Activated CD4-positive, alpha-beta T cell treated with anti-CD3 and anti-CD28 coated beads, Interleukin-2, Interleukin-6, amounts not matched to agents 100 ng/mL and 50 ng/mL, durations not matched to agents 16 hours and 8 hours (primary cell): ENCODE results near the gene DCST1.
A peak's percentile ranks its signal among the peaks of the same experiment; 100 is the strongest.

Source experiments
- DNase-seq: peaks from one replicate; pipeline ENCODE4 v3.0.0-alpha.2; 2020

Gene DCST1

DNA sequence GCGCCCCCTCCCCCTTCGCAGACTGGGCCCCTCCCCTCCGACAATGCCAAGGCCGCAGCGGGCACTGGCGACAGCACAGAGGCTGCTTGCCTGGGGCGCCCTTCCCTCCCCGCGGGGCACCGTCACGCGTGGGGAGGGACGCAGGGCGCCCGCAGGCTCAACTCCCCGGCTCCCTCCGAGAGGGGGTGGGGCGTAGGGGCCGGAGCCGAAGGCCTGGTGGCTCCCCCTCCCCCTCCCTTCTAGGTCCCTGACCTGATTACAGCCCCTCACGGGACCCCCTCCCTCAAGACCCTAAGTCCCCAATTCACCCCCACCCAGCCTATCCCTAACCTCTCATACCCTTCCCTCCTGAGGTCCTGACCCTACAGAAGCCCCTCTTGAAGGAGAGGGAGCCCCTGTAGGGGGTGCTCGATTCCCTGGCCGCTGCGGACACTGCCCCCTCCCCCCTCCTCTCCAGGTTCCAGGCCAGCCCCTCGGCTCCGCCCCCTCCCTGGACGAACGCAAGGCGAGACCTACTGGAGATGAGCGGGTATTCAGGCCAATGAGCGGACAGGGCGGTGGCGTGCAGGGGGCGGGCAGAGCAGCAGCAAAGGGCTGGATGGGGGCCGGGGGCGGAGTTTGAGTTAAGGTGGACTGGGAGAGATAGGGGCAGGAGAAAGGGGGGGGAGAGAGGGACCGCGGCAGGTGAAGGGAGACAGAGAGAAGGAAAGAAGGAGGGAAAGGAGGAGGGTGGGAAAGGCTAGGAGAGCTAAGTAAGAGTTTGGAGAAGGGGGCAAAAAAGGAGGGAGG is 31.8 kb upstream of the DCST1 start:
- DNase-seq, result peak; percentile 100

DNA sequence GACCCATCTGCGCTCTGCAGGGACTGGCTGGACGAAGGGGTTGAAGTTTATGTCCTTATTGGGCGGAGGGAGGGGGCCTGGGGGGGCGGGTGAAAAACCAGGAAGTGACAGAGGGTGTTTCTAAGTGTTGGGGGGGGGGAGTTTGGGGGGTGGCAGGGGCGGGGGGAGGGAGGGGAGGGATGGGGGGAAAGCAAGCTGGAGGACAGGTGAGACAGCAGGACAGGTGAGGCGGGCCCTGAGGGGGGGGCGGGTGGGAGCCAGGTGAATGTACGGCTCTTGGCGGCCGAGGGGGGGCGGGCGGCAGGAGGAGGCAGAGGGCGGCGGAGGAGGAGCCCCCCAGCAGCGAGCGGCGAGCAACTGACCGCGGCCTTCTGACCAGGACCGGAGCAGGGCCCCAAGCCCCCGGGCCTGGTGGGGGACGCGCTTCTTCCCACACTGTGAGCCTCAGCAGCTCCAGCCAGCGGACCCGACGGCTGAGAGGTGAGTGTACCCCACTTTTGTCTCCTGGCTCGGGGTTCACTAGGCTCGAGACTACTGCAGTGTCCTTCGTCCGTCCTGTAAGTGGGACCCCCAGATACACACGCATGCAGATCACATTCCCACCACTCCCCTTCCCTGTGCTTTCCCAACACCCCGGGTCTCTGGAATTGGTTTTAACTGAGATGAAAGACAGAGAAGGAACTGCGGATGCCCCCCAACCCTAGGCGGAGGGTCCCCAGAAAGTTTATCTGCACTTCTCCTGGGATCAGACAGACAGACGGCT is 31.0 kb upstream of the DCST1 start, which contains the start of gene ZBTB7B:
Gene ZBTB7B (plus strand): TSS at position 339 of the 763 bp plus-strand sequence. CDS start 11,859 bp downstream, outside the sequence.
- DNase-seq, result peak; percentile 8

DNA sequence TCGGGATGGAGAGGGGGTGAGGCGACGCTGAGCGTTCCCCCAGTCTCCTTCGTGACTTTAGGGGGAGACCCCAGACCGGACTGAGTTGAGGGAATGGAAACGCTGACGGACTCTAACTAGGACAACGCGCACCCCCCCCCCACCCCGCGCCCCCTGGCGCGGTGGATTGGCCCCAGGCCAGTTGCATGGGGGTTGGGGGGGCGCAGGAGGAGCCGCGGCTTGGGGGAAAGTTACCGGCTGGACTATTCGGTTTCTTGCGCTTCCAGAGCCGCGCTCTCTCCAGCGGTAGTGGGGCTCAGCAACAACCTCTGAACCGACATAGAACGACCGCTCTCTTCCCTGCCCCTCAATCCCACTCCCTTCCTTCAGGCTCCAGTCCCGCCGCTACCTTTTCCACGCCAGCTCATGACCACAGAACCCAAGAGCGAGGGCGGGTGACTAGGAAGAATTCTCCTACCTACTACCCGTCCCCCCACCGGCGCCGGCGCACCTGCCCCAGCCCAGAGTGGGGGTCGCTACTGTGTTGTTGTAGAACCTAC is 30.3 kb upstream of the DCST1 start:
- peak; percentile 25 for DNase-seq

DNA sequence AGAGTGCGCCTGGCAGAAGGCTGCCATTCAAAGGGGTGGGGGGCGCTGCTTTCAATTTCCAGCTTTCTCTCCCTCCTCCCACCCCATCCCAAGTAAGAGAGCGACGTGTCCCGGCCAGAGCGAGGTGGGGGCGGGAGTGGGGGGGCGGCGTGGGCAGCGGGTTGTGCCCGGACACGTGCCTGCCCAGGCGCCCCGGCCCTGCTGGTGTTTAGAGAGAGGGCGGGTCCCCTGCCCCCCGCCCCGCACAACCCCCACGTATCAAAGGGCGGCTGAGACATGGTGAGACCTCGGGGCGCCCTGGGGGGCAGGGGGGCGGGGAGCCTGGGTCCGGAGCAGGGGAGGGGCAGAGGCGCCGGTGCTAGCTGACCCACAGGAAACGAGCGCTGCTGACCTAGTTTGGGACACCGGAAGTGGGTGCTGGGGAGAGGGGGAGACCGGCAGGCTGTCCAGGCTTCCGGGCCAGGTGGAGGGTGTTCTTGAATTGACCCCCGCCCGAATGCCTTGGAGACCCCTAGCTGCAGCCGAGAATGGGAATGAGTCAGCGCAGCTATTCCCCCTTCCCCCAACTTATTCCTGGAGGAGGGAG is 29.8 kb upstream of the DCST1 start:
- DNase-seq, result peak; percentile 45

DNA sequence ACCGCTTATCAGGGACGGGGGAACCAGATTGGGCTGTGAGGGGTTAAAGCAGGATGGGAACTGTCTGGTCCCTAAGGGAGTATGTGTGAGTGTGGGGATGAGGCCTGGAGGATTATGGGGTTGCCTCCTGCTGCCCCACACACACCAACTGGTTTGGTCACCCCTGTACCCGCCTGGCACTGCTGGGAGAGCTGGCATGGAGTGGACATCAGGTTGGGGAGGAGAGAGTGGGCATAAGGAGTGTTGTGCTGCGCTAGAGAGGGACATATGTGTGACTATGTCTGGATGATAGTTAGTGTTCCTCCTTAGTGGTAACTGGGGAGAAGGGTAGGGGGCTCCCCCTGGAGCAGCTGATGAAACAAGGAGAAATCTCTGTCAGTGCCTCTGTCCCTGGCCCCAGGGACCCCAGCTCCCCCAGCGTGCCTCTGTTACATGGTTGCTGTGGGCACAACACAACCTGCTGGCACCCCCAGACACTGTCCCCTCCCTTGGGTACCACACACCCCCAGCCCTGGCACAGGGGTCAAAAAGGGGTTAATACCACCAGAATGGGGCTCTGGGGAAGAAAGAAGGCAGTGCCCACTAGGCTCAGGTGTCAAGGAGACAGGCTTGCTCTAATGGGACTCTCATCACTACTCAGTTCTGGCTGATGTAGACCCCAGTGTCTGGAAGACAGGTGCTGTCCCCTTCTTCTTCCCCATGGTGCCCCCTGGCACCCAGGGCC is 29.1 kb upstream of the DCST1 start:
- DNase-seq, result no peak

DNA sequence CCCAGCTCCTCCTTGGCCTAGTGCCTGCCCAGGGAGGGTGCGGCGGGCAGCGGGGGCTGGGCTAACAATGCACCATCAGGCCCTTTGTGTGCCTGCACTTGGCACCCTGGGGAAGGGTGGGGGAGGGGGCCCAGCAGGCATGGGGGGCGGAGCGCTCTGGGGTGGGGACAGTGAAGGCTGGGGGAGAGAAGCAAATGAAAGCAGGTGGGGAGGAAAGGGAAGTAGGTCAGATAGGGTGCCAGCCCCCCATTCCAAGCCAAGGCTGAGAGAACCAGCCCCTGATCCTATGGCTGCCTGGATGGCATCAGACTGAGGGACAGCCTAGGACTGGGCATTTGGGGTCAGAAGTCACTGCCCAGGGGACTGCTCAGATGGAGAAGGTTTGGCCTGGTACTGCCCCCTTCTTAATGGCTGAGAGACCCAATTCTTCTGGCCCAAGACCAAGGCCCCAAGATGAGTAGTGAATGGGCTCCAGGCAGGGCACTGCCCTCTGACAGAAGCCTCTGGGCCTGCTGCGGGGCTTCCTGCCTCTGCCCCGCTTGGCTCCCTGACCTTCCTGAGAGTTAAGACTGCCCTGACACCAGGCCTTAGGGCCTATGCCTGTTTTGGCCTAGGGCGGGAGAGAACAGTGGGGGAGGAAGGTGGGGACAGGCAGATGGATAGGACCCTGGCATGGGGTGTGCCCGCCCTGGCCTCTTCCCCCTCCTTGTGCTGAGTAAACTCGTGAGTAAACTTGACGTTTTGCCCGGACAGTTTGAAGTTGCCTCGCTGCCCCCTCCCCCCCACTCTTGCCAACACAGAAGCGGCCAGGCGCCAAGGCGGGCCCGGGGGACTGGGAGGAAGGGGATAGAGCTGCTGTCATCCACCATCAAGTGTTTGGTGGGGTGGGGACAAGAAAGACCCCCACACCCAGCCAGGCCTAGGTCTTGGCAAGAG is 28.3 kb upstream of the DCST1 start:
- DNase-seq, result peak; percentile 58

DNA sequence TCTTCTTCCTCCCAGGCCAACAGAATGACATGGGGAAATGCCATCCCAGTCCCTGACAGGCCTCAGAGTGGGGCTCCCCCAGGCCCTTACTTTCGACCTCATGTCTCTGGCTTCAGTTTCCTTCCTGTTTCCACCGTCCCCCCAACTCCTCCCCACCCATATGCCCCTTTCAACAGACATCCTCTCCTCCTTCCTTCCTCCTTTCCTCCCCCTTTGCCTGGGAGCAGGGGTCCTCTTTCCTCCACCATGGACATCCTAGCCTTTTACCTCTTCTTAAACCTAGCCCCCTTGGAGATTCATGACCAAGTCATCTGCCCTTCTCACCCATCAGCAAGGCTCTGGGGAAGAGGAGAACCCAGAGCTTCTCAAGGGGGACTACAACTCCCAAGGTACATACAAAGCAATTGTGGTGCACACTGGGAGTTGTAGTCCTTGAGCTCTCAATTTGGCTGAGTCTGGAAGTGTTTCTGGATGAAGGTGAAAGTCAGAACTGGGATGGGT is 27.0 kb upstream of the DCST1 start:
- peak; percentile 77 for DNase-seq

DNA sequence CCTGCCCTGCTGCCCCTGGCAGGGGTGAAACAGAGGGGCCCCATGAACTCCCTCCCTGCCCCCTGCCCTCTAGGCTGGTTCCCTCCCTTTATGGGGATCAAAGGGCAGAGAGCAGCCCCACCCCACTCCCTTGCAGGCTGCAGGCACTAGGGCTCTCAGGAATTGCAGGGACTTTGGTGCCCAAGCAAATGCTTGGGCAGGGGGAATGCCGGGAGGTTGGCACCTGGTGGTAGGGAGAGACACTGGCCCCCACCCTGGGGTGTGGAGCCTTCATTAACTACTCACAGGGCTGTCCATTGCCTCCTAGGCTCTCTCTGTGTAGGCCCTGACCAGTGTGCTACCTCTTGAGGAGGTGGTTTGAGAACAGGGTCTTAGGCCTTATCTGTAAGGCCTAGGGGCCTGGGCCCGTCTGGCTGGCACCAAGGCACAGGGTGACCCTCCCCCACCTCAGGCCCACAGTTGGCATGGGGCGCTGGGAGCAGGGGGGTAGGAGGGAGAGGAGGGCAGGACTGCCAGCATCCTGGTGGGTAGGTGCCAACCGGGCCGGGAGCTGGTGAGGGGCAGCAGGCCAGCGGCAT is 26.3 kb upstream of the DCST1 start:
- no peak for DNase-seq

DNA sequence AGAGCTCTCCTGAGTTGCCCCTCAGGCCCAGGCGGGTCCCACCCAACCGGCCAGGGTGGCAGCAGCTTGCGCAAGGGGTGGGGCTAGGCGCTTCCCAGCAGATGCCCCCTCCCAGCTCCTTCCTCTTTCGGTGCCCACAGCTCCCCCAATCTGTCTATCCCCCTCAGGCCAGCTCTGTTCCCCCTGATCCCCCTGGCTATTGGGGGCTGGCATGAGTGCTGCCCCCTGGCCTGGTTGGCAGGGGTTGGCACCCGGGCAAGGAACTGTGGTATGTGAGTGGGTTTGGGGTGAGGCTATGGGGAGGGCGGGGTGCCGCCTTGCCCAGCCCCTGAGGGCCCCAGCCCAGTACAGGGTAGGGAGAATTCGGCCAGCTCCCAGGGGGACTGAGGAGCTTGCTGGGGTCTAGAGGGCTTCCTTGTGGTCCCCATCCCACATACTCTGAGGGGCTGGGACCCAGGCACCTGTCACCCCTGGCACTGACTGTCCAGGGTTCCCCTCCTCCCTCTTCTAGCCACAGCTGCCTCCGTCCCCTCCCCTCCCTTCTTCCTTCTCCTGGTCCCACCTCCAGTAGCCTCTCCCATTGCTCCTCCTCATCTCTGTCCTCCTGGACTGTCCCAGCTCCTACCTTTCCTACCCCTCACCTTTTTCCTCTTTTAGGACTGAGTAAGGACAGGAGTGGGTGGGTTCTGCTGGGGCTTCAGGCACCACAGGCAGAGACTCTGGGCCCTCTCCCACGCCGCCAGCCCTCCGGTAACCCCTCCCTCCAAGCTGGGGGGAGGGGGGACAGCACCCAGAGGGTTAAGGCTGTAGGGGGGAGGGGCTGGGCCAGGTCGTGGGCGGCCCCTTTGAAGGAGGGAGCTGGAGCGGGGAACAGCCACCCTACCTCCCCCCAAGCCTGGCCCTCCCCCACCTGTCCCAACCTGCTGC is 25.3 kb upstream of the DCST1 start:
- peak; percentile 88 for DNase-seq

DNA sequence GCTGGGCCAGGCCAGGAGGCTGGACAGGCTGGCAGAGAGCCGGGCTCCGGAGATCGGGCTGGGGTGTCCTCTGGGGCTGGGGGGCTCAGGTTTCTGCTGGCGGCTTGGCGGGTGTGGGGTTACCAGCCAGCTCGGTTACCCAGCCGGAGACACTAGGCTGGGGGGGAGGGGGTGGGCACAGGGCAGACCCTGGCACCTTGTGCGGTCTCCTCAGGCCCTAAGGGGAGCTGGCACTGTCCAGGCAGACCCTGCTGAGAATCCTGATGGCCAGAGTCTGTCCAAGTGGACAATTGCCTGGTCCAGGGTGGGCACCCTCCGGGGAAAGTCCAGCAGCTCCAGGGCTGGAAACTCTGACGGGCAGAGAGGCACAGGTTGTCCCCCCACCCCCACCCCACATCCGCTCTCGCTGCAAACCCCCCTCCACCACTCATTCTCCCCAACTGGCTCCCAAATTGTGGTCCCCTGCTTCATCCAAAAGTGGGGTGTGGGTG is 24.4 kb upstream of the DCST1 start:
- peak; percentile 54 for DNase-seq

DNA sequence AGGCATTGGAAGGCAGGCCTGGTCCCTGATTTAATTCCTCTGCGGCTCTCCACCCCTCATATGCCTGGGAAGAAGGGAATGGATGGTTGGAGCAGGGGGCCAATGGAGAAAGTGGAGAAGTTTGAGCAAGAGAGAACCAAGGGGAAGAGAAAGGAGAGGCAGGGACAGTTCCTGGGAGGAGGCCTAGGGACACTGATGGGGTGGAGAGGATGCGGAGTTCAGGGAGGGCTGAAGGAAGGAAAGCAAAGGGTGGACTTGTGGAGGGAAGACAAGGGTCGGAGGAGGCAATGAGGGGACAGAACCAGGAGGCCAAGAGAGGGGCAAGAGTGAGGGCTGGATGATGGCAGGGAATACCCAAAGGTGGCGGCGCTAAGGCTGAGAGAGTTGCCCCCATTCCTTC is 23.9 kb upstream of the DCST1 start:
- no peak for DNase-seq

DNA sequence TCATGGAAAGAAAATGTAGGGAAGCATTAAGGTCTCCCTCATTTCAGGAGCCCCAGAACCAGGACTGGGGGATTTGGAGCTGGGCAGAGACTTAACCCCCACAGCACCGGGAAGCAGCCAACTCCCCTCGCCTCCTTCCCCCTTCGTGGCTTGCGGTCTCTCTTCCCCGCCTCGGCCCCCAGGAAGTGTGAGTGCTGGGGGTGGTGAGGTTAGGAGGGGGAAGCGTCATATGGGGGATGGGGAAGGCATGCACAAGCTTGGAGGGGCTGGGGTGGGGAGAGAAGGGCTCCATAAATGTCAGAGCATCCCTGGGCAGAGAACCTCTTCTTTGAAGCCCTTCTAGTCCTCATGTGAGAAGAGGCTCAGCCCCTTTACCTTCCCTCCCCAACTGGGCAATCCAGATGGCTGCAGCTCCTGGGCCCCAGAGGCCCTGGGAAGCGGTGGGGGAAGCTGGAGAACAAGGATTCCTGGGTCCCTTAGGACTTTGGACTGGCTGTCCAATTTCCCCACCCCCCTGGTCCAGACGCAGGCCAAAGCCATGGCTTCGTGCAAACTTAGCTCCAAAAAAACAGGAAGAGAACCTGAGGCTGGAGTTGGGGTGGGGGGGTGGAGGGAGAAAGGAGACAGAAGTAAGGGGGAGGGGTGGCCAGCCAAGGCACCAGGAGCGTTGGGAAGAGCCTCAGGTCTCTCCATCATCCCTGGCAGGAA is 23.3 kb upstream of the DCST1 start:
- DNase-seq, result peak; percentile 74

DNA sequence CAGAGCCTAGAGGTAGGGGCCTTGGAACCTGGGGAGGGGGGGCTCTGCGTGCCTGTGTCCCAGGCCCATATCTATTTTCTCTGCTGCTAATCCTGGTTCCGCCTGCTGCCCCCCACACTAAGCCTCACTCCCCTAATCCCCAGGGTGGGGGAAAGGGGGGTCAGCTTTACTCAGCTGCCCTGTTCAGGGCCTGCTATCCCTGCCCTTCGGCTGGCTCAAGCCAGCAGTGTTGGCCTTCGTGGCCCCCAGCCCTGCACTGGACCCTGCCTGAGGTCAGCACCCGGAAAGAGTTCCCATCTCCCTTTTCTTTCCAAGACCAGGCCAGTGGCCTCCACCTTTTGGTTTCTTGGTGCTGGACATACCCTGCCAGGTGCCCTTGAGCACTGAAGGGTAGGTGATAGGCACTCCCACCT is 22.6 kb upstream of the DCST1 start:
- no peak for DNase-seq

DNA sequence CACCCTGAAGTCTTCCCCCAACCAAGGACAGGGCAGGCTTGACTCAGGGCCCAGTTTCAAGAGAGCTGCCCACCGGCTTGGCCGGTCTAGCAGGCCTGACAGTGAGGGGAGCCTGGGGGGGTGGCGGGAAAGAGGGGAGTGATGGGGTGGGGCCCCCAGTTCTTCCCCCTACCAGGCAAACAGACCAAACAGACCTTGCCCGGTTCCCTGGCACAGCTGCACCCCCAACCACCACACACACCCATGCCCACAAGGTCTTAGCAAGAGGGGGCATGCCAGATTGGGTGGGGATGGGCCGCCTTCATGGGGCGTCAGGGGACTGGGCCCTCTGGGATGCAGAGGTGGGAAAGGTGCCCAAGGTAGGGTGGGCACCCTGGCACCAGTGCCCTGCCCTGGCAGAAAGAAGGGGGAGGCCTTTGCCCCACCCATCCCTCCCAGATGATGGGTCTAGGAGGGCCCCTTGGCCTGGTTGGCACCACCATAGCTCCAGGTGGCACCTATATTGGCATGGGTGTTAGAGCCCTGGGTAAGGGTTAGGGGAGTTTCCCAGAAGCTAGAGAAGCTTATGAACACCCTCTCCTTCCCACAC is 22.1 kb upstream of the DCST1 start:
- DNase-seq, result no peak

DNA sequence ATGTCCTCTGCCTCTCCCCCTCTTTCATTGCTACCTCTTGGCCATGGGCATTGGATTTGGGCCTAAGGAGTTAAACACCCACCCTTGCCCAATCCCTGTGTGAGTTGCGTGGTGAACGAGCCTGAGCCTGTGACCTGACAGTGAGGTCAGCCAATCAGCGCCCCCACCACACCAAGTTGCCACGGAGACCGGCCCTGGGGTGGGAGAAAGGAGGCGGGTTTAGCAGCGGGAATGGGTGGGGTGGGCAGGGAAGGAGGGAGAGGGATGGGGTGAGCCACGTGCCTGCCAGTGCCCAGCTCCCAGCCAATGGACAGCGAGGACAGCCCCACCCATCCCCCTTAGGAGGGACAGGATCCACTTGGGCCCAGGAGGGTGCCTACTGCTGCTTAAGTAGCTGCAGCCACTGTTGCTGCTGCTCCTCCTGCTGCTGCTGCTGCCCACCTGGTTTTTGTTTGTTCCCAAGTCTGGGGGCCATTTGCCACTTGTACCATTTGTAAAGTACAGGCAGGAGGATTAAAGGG is 21.5 kb upstream of the DCST1 start:
- peak; percentile 75 for DNase-seq

DNA sequence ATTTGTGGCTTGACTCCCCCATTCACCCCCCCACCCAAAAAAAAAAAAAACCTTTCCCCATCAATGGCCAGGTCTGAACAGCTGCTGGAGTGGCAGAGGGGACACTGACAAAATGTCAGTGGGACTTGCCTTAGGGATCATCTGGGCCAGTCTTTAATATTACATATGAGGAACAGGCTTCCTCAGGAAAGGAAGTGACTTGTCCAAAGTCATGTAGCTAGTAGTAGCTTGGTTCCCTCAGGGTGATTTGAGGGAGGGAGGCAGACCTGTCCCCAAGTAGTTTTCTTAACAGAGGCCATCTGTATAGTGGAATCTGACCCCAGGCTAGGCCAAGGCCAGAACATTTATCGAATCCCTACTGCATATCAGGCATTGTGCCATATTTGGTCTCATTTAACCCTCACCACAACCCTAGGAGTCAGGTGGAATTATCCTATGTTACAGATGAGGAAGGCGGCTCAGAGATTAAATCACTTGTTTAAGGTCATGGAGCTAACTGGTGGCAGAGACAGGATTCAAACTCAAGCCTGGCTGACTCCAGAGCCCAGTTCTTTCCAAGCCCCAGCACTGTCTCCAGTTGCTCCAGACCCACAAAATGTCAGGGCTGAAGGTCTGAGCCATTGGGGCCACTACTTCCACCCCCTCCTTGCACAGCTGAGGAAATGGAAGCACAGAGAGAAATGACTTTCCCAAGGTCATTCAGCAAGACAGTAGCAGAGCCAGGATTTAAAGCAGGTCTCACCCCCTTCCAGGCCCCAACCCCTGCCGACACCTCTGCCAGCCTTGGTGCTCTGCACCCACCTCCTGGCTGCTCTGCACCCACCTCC is 20.6 kb upstream of the DCST1 start:
- no peak for DNase-seq

DNA sequence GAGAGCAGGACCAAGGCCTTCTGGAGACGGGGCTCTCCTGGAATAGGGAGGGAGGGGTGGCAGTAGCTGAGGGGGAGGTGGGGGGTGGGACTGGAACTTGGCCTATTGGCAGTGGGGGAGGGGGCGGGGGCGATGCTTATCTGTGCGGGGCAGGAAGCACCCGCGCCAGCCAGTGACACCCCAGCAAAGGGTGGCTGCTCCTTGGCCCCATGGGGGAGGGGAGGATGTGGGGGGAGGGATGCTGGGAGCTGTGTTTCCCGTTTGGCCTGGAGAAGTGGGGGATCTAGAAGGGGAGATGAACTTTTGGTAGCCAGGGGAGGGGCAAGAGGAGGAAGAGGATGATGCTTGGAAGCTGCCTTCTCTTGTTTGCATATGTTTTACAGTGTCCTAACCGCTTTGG is 20.0 kb upstream of the DCST1 start:
- peak; percentile 50 for DNase-seq
